ENCODE results near the gene EXOG.

EXOG gene

GRCh38 chr3:38549486-38549885, 53.3 kb downstream of the EXOG start:
- no peak for DNase-seq

- DNase-seq: no peak
Observed at GRCh38 chr3:38549957-38550840, 54.1 kb downstream of the EXOG start.

- no peak for DNase-seq
Observed at GRCh38 chr3:38551026-38551832, 55.1 kb downstream of the EXOG start.

GRCh38 chr3:38552364-38552763, 56.2 kb downstream of the EXOG start:
- DNase-seq: no peak

GRCh38 chr3:38553071-38553470, 56.9 kb downstream of the EXOG start:
- DNase-seq: no peak

GRCh38 chr3:38554127-38554827, 58.1 kb downstream of the EXOG start:
- DNase-seq: no peak

- DNase-seq: no peak
Observed at GRCh38 chr3:38555149-38555840, 59.2 kb downstream of the EXOG start.

- no peak for DNase-seq
Observed at GRCh38 chr3:38555926-38556325, 59.8 kb downstream of the EXOG start.

GRCh38 chr3:38556640-38557358, 60.7 kb downstream of the EXOG start:
- DNase-seq: no peak

- DNase-seq: no peak
Observed at GRCh38 chr3:38558864-38559263, 62.7 kb downstream of the EXOG start.

- DNase-seq: no peak
Observed at GRCh38 chr3:38560284-38560683, 64.1 kb downstream of the EXOG start.

- no peak for DNase-seq
Observed at GRCh38 chr3:38560996-38561717, 65.0 kb downstream of the EXOG start.

GRCh38 chr3:38561746-38562466, 65.8 kb downstream of the EXOG start:
- DNase-seq: no peak

GRCh38 chr3:38562467-38562925, 66.4 kb downstream of the EXOG start:
- no peak for DNase-seq

GRCh38 chr3:38563070-38563885, 67.1 kb downstream of the EXOG start:
- DNase-seq: no peak

- DNase-seq: no peak
Observed at GRCh38 chr3:38563886-38564270, 67.7 kb downstream of the EXOG start.

GRCh38 chr3:38564631-38565338, 68.6 kb downstream of the EXOG start:
- DNase-seq: no peak

- no peak for DNase-seq
Observed at GRCh38 chr3:38565339-38566214, 69.4 kb downstream of the EXOG start.
